ENCODE data around the gene ANKS3. TPM values are rescaled to one million over a fixed set of nuclear protein-coding genes. Genes with fewer than 3 reads are reported as not detected.

Gene ANKS3
- polyA plus RNA-seq, 1 donor (not counting 4 experiments of a cell fraction or from before 2014, with no cell fraction given), result 11.7 TPM

- no peak for FAIRE-seq
- TF ChIP-seq EZH2 (IDR thresholded peaks at IDR 0.05; ENCODE audit: low read length) (no peak), CTCF (optimal IDR thresholded peaks at IDR 0.05 in 1 of 3, IDR thresholded peaks at IDR 0.05 in 1 of 3, conservative IDR thresholded peaks at IDR 0.05 in 1 of 3; ENCODE audit: extremely low read depth in 1 of 3, insufficient read depth in 2 of 3, low read length in 3 of 3) (no peak)
These were observed 40.9 kb upstream of the ANKS3 start for GRCh38 chr16:4775005-4775404.

GRCh38 chr16:4772351-4772750, 38.3 kb upstream of the ANKS3 start:
- H2AFZ ChIP-seq (ENCODE audit: control insufficient read depth, low read length), result no peak overlapping the region
- no peak overlapping the region for H3K4me2 ChIP-seq (ENCODE audit: control insufficient read depth, extremely low read depth, insufficient read depth, low read depth, low read length)
- H3K9me3 ChIP-seq (ENCODE audit: control insufficient read depth, low read depth, low read length), result no peaks in the 10 kb centered on the region
- dilution Hi-C loops (cut with MboI; ENCODE audit: extremely low pct_ligation_motif_present, low sequenced_read_pairs), result no loop called here
- H3K36me3 ChIP-seq (ENCODE audit: control insufficient read depth in 2 of 2, extremely low read depth in 1 of 2, insufficient read depth in 2 of 2, low read length in 2 of 2), result no peaks in the 10 kb centered on the region
- no peaks in the 10 kb centered on the region for H4K20me1 ChIP-seq (ENCODE audit: control insufficient read depth, extremely low read depth, insufficient read depth, low read length)
- TF ChIP-seq CTCF (optimal IDR thresholded peaks at IDR 0.05 in 1 of 3, IDR thresholded peaks at IDR 0.05 in 1 of 3, conservative IDR thresholded peaks at IDR 0.05 in 1 of 3; ENCODE audit: extremely low read depth in 1 of 3, insufficient read depth in 2 of 3, low read length in 3 of 3), result no peak
- H3K4me3 ChIP-seq (ENCODE audit: control insufficient read depth in 2 of 3, extremely low read depth in 1 of 3, insufficient read depth in 2 of 3, low read depth in 1 of 3, low read length in 3 of 3), result no peak overlapping the region
- H3K79me2 ChIP-seq (ENCODE audit: control insufficient read depth, insufficient read depth, low read length), result no peaks in the 10 kb centered on the region
- no peaks in the 10 kb centered on the region for H3K27me3 ChIP-seq (ENCODE audit: control insufficient read depth, extremely low read depth, insufficient read depth, low read length)
- no peak for FAIRE-seq
- H3K27ac ChIP-seq (ENCODE audit: control insufficient read depth, insufficient read depth, low read length), result no peak overlapping the region
- peaks cover 6% of the 10 kb centered on the region for H3K4me1 ChIP-seq (ENCODE audit: control insufficient read depth, extremely low read depth, insufficient read depth, low read length)
- H3K9ac ChIP-seq (ENCODE audit: control insufficient read depth, extremely low read depth, insufficient read depth, low read length), result no peak overlapping the region
- no peak for DNase-seq (ENCODE audit: low read depth, low spot score)
- H3K9me1 ChIP-seq (ENCODE audit: control insufficient read depth, extremely low read depth, insufficient read depth, low read length), result no peaks in the 10 kb centered on the region

More at GRCh38 chr16:4775005-4775404, 40.9 kb upstream of the ANKS3 start:
- H3K27me3 ChIP-seq (ENCODE audit: control insufficient read depth, extremely low read depth, insufficient read depth, low read length), result no peaks in the 10 kb centered on the region
- H3K27ac ChIP-seq (ENCODE audit: control insufficient read depth, insufficient read depth, low read length), result no peak overlapping the region
- H3K9me3 ChIP-seq (ENCODE audit: control insufficient read depth, low read depth, low read length), result no peaks in the 10 kb centered on the region
- H3K9ac ChIP-seq (ENCODE audit: control insufficient read depth, extremely low read depth, insufficient read depth, low read length), result no peak overlapping the region
- no peaks in the 10 kb centered on the region for H3K36me3 ChIP-seq (ENCODE audit: control insufficient read depth in 2 of 2, extremely low read depth in 1 of 2, insufficient read depth in 2 of 2, low read length in 2 of 2)
- no peaks in the 10 kb centered on the region for H4K20me1 ChIP-seq (ENCODE audit: control insufficient read depth, extremely low read depth, insufficient read depth, low read length)
- H3K4me1 ChIP-seq (ENCODE audit: control insufficient read depth, extremely low read depth, insufficient read depth, low read length), result peaks cover under 1% of the 10 kb centered on the region
- no peak overlapping the region for H3K4me3 ChIP-seq (ENCODE audit: control insufficient read depth in 2 of 3, extremely low read depth in 1 of 3, insufficient read depth in 2 of 3, low read depth in 1 of 3, low read length in 3 of 3)
- dilution Hi-C loops (cut with MboI; ENCODE audit: extremely low pct_ligation_motif_present, low sequenced_read_pairs), result no loop called here
- no peak overlapping the region for H2AFZ ChIP-seq (ENCODE audit: control insufficient read depth, low read length)
- DNase-seq (ENCODE audit: low read depth, low spot score), result no peak
- no peak overlapping the region for H3K4me2 ChIP-seq (ENCODE audit: control insufficient read depth, extremely low read depth, insufficient read depth, low read depth, low read length)
- no peaks in the 10 kb centered on the region for H3K9me1 ChIP-seq (ENCODE audit: control insufficient read depth, extremely low read depth, insufficient read depth, low read length)
- no peaks in the 10 kb centered on the region for H3K79me2 ChIP-seq (ENCODE audit: control insufficient read depth, insufficient read depth, low read length)

Data from keratinocyte (primary cell).